ENCODE results near the gene POLE2. TPM values are rescaled to one million over a fixed set of nuclear protein-coding genes. Genes with fewer than 3 reads are reported as not detected.

Gene POLE2
- total and polyA plus RNA-seq, 2 of the 13 experiments (the other 11 are each of a cell fraction or from before 2014, with no cell fraction given) = 16.6 to 37.0 TPM

DNA sequence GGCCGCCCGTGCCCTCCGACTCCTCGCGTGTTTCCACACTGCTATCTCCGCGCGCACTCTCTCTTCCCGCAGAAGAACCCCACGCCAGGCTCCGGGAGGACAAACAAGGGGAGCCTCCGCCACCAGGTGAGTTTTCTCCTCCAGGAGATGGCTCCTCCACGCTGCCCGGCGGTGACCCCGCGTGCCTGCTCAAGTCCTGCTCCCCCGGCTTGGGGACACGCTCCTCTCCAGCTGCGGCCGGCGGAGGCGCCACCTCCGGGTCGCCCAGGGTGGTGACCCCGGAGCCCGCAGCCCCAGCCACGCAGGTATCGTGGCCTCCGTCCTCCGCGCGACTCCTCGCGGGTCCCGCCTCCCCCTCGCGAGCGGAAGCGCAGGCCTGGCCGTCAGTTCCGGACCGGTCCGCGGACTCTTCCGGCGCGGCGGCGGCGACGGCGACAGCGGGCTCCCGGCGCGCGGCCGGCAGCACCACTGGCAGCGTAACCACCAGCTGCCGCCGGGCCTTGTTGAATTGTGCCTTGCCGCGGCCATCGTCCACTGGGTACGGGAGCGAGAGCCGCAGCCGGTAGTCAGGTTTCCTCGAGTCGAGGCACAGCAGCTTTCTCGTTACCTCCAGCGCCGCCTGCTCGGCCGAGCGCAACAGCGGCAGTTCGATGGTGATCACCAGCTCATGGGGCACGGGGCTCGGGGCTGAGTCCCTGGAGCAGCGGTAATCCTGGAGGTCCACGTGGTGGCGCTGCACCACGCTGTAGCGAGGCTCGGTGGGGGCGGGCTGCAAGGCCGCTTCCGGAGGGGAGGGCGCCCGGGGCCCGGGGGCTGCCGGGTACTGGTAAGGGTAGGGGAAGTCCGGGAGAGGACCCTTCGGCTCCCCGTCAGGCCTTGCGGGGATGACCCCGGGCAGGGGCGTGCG is 54.1 kb downstream of the POLE2 start (continued):
- TF ChIP-seq ZNF143 (CRISPR knock-in tag; IDR thresholded peaks at IDR 0.05) (peak; percentile 87), THAP11 (CRISPR knock-in tag; IDR thresholded peaks at IDR 0.05) (peak; percentile 88), ZSCAN30 (CRISPR knock-in tag; IDR thresholded peaks at IDR 0.05) (no peak), MXI1 (IDR thresholded peaks at IDR 0.05; ENCODE audit: borderline replicate concordance, low read depth, low read length) (peak; percentile 76; the same call in 2 of the 3 replicates), TRIM24 (CRISPR knock-in tag; IDR thresholded peaks at IDR 0.05) (no peak), SMC3 (IDR thresholded peaks at IDR 0.05; ENCODE audit: low read length) (peak; percentile 41; the same call in 1 of the 2 replicates), KDM5A (IDR thresholded peaks at IDR 0.05; ENCODE audit: borderline replicate concordance, low read length) (peak; percentile 54; the same call in 1 of the 2 replicates), ZNF775 (CRISPR knock-in tag; IDR thresholded peaks at IDR 0.05; ENCODE audit: borderline replicate concordance) (no peak), DNMT1 (CRISPR knock-in tag; IDR thresholded peaks at IDR 0.05) (peak; percentile 82; the same call in 1 of the 2 replicates), SPEN (CRISPR knock-in tag; IDR thresholded peaks at IDR 0.05; ENCODE audit: low read depth) (peak; percentile 81), REL (CRISPR knock-in tag; conservative IDR thresholded peaks at IDR 0.05) (peak; percentile 91), ARHGAP35 (CRISPR knock-in tag; IDR thresholded peaks at IDR 0.05; ENCODE audit: borderline replicate concordance) (no peak), GTF2F1 (IDR thresholded peaks at IDR 0.05; ENCODE audit: low read length) (no peak), ZNF383 (CRISPR knock-in tag; IDR thresholded peaks at IDR 0.05; ENCODE audit: borderline replicate concordance) (no peak)
- TF ChIP-seq, protein P1, sequence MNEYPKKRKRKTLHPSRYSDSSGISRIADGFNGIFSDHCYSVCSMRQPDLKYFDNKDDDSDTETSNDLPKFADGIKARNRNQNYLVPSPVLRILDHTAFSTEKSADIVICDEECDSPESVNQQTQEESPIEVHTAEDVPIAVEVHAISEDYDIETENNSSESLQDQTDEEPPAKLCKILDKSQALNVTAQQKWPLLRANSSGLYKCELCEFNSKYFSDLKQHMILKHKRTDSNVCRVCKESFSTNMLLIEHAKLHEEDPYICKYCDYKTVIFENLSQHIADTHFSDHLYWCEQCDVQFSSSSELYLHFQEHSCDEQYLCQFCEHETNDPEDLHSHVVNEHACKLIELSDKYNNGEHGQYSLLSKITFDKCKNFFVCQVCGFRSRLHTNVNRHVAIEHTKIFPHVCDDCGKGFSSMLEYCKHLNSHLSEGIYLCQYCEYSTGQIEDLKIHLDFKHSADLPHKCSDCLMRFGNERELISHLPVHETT (CRISPR knock-in tag; conservative IDR thresholded peaks at IDR 0.05) = peak; percentile 85
- TF ChIP-seq, protein P2, sequence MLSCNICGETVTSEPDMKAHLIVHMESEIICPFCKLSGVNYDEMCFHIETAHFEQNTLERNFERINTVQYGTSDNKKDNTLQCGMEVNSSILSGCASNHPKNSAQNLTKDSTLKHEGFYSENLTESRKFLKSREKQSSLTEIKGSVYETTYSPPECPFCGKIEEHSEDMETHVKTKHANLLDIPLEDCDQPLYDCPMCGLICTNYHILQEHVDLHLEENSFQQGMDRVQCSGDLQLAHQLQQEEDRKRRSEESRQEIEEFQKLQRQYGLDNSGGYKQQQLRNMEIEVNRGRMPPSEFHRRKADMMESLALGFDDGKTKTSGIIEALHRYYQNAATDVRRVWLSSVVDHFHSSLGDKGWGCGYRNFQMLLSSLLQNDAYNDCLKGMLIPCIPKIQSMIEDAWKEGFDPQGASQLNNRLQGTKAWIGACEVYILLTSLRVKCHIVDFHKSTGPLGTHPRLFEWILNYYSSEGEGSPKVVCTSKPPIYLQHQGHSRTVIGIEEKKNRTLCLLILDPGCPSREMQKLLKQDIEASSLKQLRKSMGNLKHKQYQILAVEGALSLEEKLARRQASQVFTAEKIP (CRISPR knock-in tag; IDR thresholded peaks at IDR 0.05; ENCODE audit: borderline replicate concordance) = no peak
- TF ChIP-seq, protein P3, sequence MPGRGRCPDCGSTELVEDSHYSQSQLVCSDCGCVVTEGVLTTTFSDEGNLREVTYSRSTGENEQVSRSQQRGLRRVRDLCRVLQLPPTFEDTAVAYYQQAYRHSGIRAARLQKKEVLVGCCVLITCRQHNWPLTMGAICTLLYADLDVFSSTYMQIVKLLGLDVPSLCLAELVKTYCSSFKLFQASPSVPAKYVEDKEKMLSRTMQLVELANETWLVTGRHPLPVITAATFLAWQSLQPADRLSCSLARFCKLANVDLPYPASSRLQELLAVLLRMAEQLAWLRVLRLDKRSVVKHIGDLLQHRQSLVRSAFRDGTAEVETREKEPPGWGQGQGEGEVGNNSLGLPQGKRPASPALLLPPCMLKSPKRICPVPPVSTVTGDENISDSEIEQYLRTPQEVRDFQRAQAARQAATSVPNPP (CRISPR knock-in tag; IDR thresholded peaks at IDR 0.05) = peak; percentile 70
- TF ChIP-seq, protein P4, sequence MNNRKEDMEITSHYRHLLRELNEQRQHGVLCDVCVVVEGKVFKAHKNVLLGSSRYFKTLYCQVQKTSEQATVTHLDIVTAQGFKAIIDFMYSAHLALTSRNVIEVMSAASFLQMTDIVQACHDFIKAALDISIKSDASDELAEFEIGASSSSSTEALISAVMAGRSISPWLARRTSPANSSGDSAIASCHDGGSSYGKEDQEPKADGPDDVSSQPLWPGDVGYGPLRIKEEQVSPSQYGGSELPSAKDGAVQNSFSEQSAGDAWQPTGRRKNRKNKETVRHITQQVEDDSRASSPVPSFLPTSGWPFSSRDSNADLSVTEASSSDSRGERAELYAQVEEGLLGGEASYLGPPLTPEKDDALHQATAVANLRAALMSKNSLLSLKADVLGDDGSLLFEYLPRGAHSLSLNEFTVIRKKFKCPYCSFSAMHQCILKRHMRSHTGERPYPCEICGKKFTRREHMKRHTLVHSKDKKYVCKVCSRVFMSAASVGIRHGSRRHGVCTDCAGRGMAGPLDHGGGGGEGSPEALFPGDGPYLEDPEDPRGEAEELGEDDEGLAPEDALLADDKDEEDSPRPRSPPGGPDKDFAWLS (CRISPR knock-in tag; IDR thresholded peaks at IDR 0.05; ENCODE audit: borderline replicate concordance) = peak; percentile 85; the same call in 1 of the 2 replicates
- TF ChIP-seq, protein P5, sequence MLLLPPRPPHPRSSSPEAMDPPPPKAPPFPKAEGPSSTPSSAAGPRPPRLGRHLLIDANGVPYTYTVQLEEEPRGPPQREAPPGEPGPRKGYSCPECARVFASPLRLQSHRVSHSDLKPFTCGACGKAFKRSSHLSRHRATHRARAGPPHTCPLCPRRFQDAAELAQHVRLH (CRISPR knock-in tag; IDR thresholded peaks at IDR 0.05; ENCODE audit: borderline replicate concordance, low read depth) = peak; percentile 77; the same call in 1 of the 2 replicates
